Femur (tissue), 1 donor: Measurements from ENCODE around the gene QSOX2.

Experiments
- DNase-seq: peaks from one replicate; pipeline ENCODE4 v3.0.0-alpha.2; 2017

Gene QSOX2

GRCh38 chr9:136245219-136246150, at the start of gene QSOX2:
Gene QSOX2 (minus strand): TSS chr9:136245812. CDS start chr9:136245803, 9 bp downstream.
- peak; percentile 91 for DNase-seq

GRCh38 chr9:136295055-136295454, 49.4 kb upstream of the QSOX2 start:
- DNase-seq = no peak

- no peak for DNase-seq
These were observed 48.8 kb upstream of the QSOX2 start for GRCh38 chr9:136294437-136294836.

GRCh38 chr9:136293476-136294077, 48.0 kb upstream of the QSOX2 start:
- no peak for DNase-seq

- no peak for DNase-seq
These were observed 47.2 kb upstream of the QSOX2 start for GRCh38 chr9:136292591-136293448.

- no peak for DNase-seq
These were observed 46.5 kb upstream of the QSOX2 start for GRCh38 chr9:136292026-136292538.

- no peak for DNase-seq
These were observed 45.9 kb upstream of the QSOX2 start for GRCh38 chr9:136291306-136292025.

- no peak for DNase-seq
These were observed 44.9 kb upstream of the QSOX2 start for GRCh38 chr9:136290508-136291000.

- no peak for DNase-seq
These were observed 44.3 kb upstream of the QSOX2 start for GRCh38 chr9:136289651-136290507.

- DNase-seq = no peak
These were observed 42.5 kb upstream of the QSOX2 start for GRCh38 chr9:136287960-136288753.

GRCh38 chr9:136286987-136287379, 41.4 kb upstream of the QSOX2 start:
- DNase-seq = no peak

- no peak for DNase-seq
These were observed 40.9 kb upstream of the QSOX2 start for GRCh38 chr9:136286359-136286986.

GRCh38 chr9:136285501-136286358, 40.1 kb upstream of the QSOX2 start:
- DNase-seq = no peak

- DNase-seq = no peak
These were observed 39.3 kb upstream of the QSOX2 start for GRCh38 chr9:136284951-136285350.

- DNase-seq = no peak
These were observed 38.7 kb upstream of the QSOX2 start for GRCh38 chr9:136284311-136284710.

GRCh38 chr9:136283291-136284235, 38.0 kb upstream of the QSOX2 start:
- peak; percentile 86 for DNase-seq

- no peak for DNase-seq
These were observed 36.8 kb upstream of the QSOX2 start for GRCh38 chr9:136282272-136282861.
